ENCODE measurements around the gene LEF1.

LEF1 gene

GRCh38 chr4:108168671-108169523, at the start of gene LEF1:
TSS of gene LEF1 (minus strand) at chr4:108168932. CDS start at chr4:108167767, 1,165 bp downstream.
- DNase-seq (ENCODE audit: low read depth), result peak; percentile 47
- peak within 1 kb of the TSS; percentile 60 for H3K4me3 ChIP-seq (ENCODE audit: low read depth, low read length)
- TF ChIP-seq CTCF (conservative IDR thresholded peaks at IDR 0.05; ENCODE audit: low read depth, low read length), result no peak

- no peak overlapping the region for H3K4me3 ChIP-seq (ENCODE audit: low read depth, low read length)
- no peak for TF ChIP-seq CTCF (conservative IDR thresholded peaks at IDR 0.05; ENCODE audit: low read depth, low read length)
- DNase-seq (ENCODE audit: low read depth), result no peak
These were observed 47.8 kb upstream of the LEF1 start for GRCh38 chr4:108216510-108216909.

GRCh38 chr4:108215055-108215454, 46.3 kb upstream of the LEF1 start:
- H3K4me3 ChIP-seq (ENCODE audit: low read depth, low read length), result no peak overlapping the region
- DNase-seq (ENCODE audit: low read depth), result no peak
- TF ChIP-seq CTCF (conservative IDR thresholded peaks at IDR 0.05; ENCODE audit: low read depth, low read length), result no peak

- no peak for DNase-seq (ENCODE audit: low read depth)
- no peak for TF ChIP-seq CTCF (conservative IDR thresholded peaks at IDR 0.05; ENCODE audit: low read depth, low read length)
- no peak overlapping the region for H3K4me3 ChIP-seq (ENCODE audit: low read depth, low read length)
These were observed 45.0 kb upstream of the LEF1 start for GRCh38 chr4:108213723-108214122.

GRCh38 chr4:108213308-108213707, 44.6 kb upstream of the LEF1 start:
- no peak for TF ChIP-seq CTCF (conservative IDR thresholded peaks at IDR 0.05; ENCODE audit: low read depth, low read length)
- H3K4me3 ChIP-seq (ENCODE audit: low read depth, low read length), result no peak overlapping the region
- no peak for DNase-seq (ENCODE audit: low read depth)

- no peak for DNase-seq (ENCODE audit: low read depth)
- no peak for TF ChIP-seq CTCF (conservative IDR thresholded peaks at IDR 0.05; ENCODE audit: low read depth, low read length)
- no peak overlapping the region for H3K4me3 ChIP-seq (ENCODE audit: low read depth, low read length)
These were observed 42.5 kb upstream of the LEF1 start for GRCh38 chr4:108210989-108211835.
